Calu3 (cell line): Measurements from ENCODE around the gene SLC6A19. TPM values are rescaled to one million over a fixed set of nuclear protein-coding genes. Genes with fewer than 3 reads are reported as not detected.

Source experiments
- BruUV-seq: library from RNA; stranded (reverse); fragments of 400-500 nt; replicated peaks from 2 replicates; lab custom pipeline; 2021; lab: Mats Ljungman, UMichigan
- CTCF ChIA-PET: fragments of 300-600 bp; sonication (Branson Sonifier 250); formaldehyde crosslinking; loops from one replicate; lab custom pipeline; 2022; ENCODE audit warnings: antibody characterized with exemption; lab: Charles Lee
- DNase-seq: peaks from one replicate; pipeline ENCODE4 v3.0.0; 2022
- H3K27ac Mint-ChIP-seq: one replicate; pipeline ENCODE4 v1.8.0; 2022; ENCODE audit warnings: mixed read lengths; ENCODE audit not compliant: unreplicated experiment
- H3K27me3 Mint-ChIP-seq: one replicate; pipeline ENCODE4 v1.8.0; 2022; ENCODE audit warnings: mixed read lengths; ENCODE audit not compliant: unreplicated experiment
- H3K36me3 Mint-ChIP-seq: one replicate; pipeline ENCODE4 v1.8.0; 2022; ENCODE audit warnings: mild to moderate bottlenecking, moderate library complexity, mixed read lengths; ENCODE audit not compliant: insufficient read depth, unreplicated experiment
- H3K4me1 Mint-ChIP-seq: one replicate; pipeline ENCODE4 v1.8.0; 2022; ENCODE audit warnings: mild to moderate bottlenecking, low read depth, mixed read lengths; ENCODE audit not compliant: unreplicated experiment
- H3K4me3 Mint-ChIP-seq: one replicate; pipeline ENCODE4 v1.8.0; 2022; ENCODE audit warnings: mild to moderate bottlenecking, low read depth, moderate library complexity, mixed read lengths; ENCODE audit not compliant: unreplicated experiment
- H3K9me3 Mint-ChIP-seq: one replicate; pipeline ENCODE4 v1.8.0; 2022; ENCODE audit warnings: low read depth, mixed read lengths; ENCODE audit not compliant: unreplicated experiment
- CTCF ChIP-seq: fragments of 200-600 bp; IDR thresholded peaks from one replicate; pipeline ENCODE4 v1.8.0; 2022; ENCODE audit warnings: antibody characterized with exemption; ENCODE audit not compliant: unreplicated experiment
- intact Hi-C: fragments of 100-400 bp; cut with micrococcal nuclease; formaldehyde crosslinking; loops from one replicate; pipeline ENCODE4 v1.10.0; 2022; ENCODE audit not compliant: unreplicated experiment
- total RNA-seq: library from RNA; stranded (reverse); gene quantifications from 2 replicates; pipeline ENCODE4 v1.2.3, GENCODE V29; 2022

SLC6A19 gene
- total RNA-seq, 1 experiment from 2014 or later, result not detected

GRCh38 chr5:1217596-1218206 lies 16.3 kb downstream of the SLC6A19 start:
- Mint-ChIP-seq H3K4me1 (no peaks in the 10 kb centered on the region), H3K36me3 (no peaks in the 10 kb centered on the region), H3K4me3 (no peak overlapping the region), H3K27me3 (peaks cover 31% of the 10 kb centered on the region), H3K27ac (no peak overlapping the region), H3K9me3 (peaks cover 4% of the 10 kb centered on the region)
- no peak for TF ChIP-seq CTCF
- intact Hi-C loops, result no loop called here
- no peak for DNase-seq
- BruUV-seq, result no TSS peak
- CTCF ChIA-PET, result no interaction called here

DNA sequence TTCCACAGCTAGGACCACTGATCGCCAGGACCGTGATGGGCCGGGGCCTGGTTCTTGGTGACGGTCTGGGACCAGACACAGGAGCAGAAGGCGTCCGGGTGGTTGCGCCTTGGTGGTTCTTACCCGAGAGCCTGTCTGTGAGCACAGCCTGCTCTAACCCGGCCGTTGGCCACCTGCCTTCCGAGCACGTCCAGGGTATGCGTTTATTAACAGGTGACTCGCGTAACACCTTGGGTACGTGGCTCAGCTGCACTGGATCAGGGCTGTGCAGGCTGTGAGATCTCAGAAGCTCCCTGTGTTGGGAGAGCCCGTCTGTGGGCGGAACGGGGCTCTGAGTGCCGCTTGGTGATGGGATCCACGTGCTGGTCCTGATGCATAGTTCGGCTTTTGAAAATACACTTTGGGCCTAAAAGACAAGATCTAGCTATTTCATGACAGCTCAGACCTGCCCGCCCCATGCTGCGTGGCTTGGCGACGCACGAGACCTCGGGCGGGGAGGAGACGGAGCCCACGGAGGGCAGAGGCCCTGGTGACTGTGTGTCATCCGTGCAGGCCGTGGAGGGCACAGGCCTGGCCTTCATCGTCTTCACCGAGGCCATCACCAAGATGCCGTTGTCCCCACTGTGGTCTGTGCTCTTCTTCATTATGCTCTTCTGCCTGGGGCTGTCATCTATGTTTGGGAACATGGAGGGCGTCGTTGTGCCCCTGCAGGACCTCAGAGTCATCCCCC lies 17.1 kb downstream of the SLC6A19 start:
- TF ChIP-seq CTCF, result no peak
- Mint-ChIP-seq H3K9me3 (peaks cover 4% of the 10 kb centered on the region), H3K27ac (no peak overlapping the region), H3K4me1 (no peaks in the 10 kb centered on the region), H3K4me3 (no peak overlapping the region), H3K36me3 (no peaks in the 10 kb centered on the region), H3K27me3 (peaks cover 32% of the 10 kb centered on the region)
- intact Hi-C loops, result no loop called here
- no TSS peak for BruUV-seq
- CTCF ChIA-PET, result no interaction called here
- no peak for DNase-seq

GRCh38 chr5:1219098-1219767 lies 17.8 kb downstream of the SLC6A19 start:
- no peak for TF ChIP-seq CTCF
- CTCF ChIA-PET, result interaction anchor here (0.6 kb wide), 1 partner anchor 160 kb away, joined by 4 read pairs; no protein-coding TSS in a partner anchor
- Mint-ChIP-seq H3K4me1 (no peaks in the 10 kb centered on the region), H3K36me3 (no peaks in the 10 kb centered on the region), H3K9me3 (peaks cover 4% of the 10 kb centered on the region), H3K27me3 (peaks cover 39% of the 10 kb centered on the region), H3K27ac (no peak overlapping the region), H3K4me3 (no peak overlapping the region)
- DNase-seq, result no peak
- no TSS peak for BruUV-seq
- intact Hi-C loops, result no loop called here

DNA sequence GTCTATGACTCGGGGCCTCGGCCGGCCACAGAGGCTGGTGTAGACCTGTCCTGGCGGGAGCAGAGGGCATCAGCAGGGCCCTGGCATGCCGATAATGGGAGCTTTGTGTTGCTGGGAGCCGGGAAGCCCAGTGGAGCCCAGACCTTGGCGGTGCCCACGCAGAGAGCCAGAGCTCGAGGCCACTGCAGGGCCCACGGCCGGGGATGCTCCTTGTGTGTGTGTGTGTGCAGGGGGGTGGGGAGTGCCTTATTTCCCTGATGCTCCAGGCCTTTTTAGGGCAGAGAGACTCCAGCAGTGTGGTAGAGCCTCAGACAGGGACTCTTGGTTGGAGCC lies 18.3 kb downstream of the SLC6A19 start:
- no peak for DNase-seq
- Mint-ChIP-seq H3K27ac (no peak overlapping the region), H3K4me3 (no peak overlapping the region), H3K4me1 (no peaks in the 10 kb centered on the region), H3K27me3 (peaks cover 42% of the 10 kb centered on the region), H3K9me3 (peaks cover 4% of the 10 kb centered on the region), H3K36me3 (no peaks in the 10 kb centered on the region)
- CTCF ChIA-PET, result interaction anchor here (0.6 to 0.7 kb wide), 2 partner anchors 26 to 159 kb away, joined by 4 to 6 read pairs; no protein-coding TSS in a partner anchor
- no peak for TF ChIP-seq CTCF
- no TSS peak for BruUV-seq
- intact Hi-C loops, result no loop called here
